GM23338 (cell line): ENCODE data around the gene ACOX3. TPM values are rescaled to one million over a fixed set of nuclear protein-coding genes. Genes with fewer than 3 reads are reported as not detected.

Experiments
- ATAC-seq: fragments of 200-7000 bp; cut with Tn5 transposase; 3 replicates; pipeline ENCODE4 v1.9.1; 2020
- DNase-seq: peaks from one replicate; pipeline ENCODE4 v3.0.0-alpha.2; 2015; ENCODE audit warnings: low spot score
- H2AFZ ChIP-seq: fragments of 200-600 bp; sonication (generic); 2 replicates; pipeline ENCODE4 v1.8.0; 2016; ENCODE audit warnings: antibody characterized with exemption, mild to moderate bottlenecking, moderate library complexity
- H3F3A ChIP-seq: fragments of 200-600 bp; sonication (generic); replicated peaks from 2 replicates; pipeline ENCODE4 v1.8.0; 2017; ENCODE audit warnings: antibody characterized with exemption, mixed run types, low read depth
- H3K27ac ChIP-seq: fragments of 200-600 bp; sonication (generic); 2 replicates; pipeline ENCODE4 v1.6.1; 2016; ENCODE audit warnings: low read depth
- H3K27me3 ChIP-seq: fragments of 200-600 bp; sonication (generic); 2 replicates; pipeline ENCODE4 v1.8.0; 2016; ENCODE audit warnings: mild to moderate bottlenecking, mixed run types, moderate library complexity; ENCODE audit not compliant: insufficient read depth
- H3K36me3 ChIP-seq: fragments of 200-600 bp; sonication (generic); 2 replicates; pipeline ENCODE4 v1.8.0; 2016; ENCODE audit warnings: mild to moderate bottlenecking; ENCODE audit not compliant: insufficient read depth
- H3K4me1 ChIP-seq: fragments of 200-600 bp; sonication (generic); 2 replicates; pipeline ENCODE4 v1.8.0; 2016; ENCODE audit warnings: mild to moderate bottlenecking, moderate library complexity; ENCODE audit not compliant: insufficient read depth
- H3K4me2 ChIP-seq: fragments of 200-600 bp; sonication (generic); 2 replicates; pipeline ENCODE4 v1.7.1; 2017; ENCODE audit warnings: mixed run types
- H3K4me3 ChIP-seq: fragments of 200-600 bp; sonication (generic); 2 replicates; pipeline ENCODE4 v1.6.1; 2016; ENCODE audit warnings: mixed run types
- H3K79me2 ChIP-seq: fragments of 200-600 bp; sonication (generic); replicated peaks from 2 replicates; pipeline ENCODE4 v1.8.0; 2017; ENCODE audit warnings: mild to moderate bottlenecking; ENCODE audit not compliant: insufficient read depth
- H3K9me2 ChIP-seq: fragments of 200-600 bp; sonication (generic); 2 replicates; pipeline ENCODE4 v1.8.0; 2017; ENCODE audit not compliant: insufficient read depth
- H4K20me1 ChIP-seq: fragments of 200-600 bp; sonication (generic); replicated peaks from 2 replicates; pipeline ENCODE4 v1.8.0; 2017; ENCODE audit warnings: mild to moderate bottlenecking; ENCODE audit not compliant: insufficient read depth
- H3K27ac Mint-ChIP-seq: 2 replicates; pipeline ENCODE4 v1.8.0; 2020; ENCODE audit warnings: inconsistent platforms, mild to moderate bottlenecking, moderate library complexity, mixed read lengths
- H3K27me3 Mint-ChIP-seq: 3 replicates; pipeline ENCODE4 v1.8.0; 2022; ENCODE audit warnings: low read depth, mild to moderate bottlenecking, moderate library complexity, mixed read lengths, inconsistent platforms; ENCODE audit not compliant: insufficient read depth, poor library complexity
- H3K36me3 Mint-ChIP-seq: 3 replicates; pipeline ENCODE4 v1.8.0; 2021; ENCODE audit warnings: low read depth, mild to moderate bottlenecking, inconsistent platforms, moderate library complexity, mixed read lengths
- H3K4me1 Mint-ChIP-seq: 3 replicates; pipeline ENCODE4 v1.8.0; 2020; ENCODE audit warnings: mild to moderate bottlenecking, inconsistent platforms, mixed read lengths
- H3K4me3 Mint-ChIP-seq: 3 replicates; pipeline ENCODE4 v1.8.0; 2021; ENCODE audit warnings: moderate library complexity, mild to moderate bottlenecking, inconsistent platforms, mixed read lengths
- H3K9me3 Mint-ChIP-seq: 3 replicates; pipeline ENCODE4 v1.8.0; 2020; ENCODE audit warnings: moderate library complexity, mild to moderate bottlenecking, inconsistent platforms, mixed read lengths
- CREB1 ChIP-seq: fragments of 250-450 bp; sonication (Bioruptor Pico); IDR thresholded peaks from 2 replicates; pipeline ENCODE4 v1.5.0; 2020; ENCODE audit warnings: low read depth, mild to moderate bottlenecking, moderate library complexity
- EZH2 ChIP-seq: fragments of 200-600 bp; sonication (generic); IDR thresholded peaks from one replicate; pipeline ENCODE4 v1.8.0; 2017; ENCODE audit warnings: antibody characterized with exemption, mild to moderate bottlenecking, low read depth; ENCODE audit not compliant: unreplicated experiment
- EZH2phosphoT487 ChIP-seq: fragments of 200-600 bp; sonication (generic); IDR thresholded peaks from one replicate; pipeline ENCODE4 v1.8.1; 2018; ENCODE audit warnings: antibody characterized with exemption; ENCODE audit not compliant: unreplicated experiment
- JUNB ChIP-seq: IDR thresholded peaks from one replicate; pipeline ENCODE4 v1.6.1; 2016; ENCODE audit warnings: antibody characterized with exemption; ENCODE audit not compliant: unreplicated experiment
- NANOG ChIP-seq: IDR thresholded peaks from 2 replicates; pipeline ENCODE4 v1.6.1; 2016; ENCODE audit warnings: antibody characterized with exemption, borderline replicate concordance
- POLR2AphosphoS5 ChIP-seq: IDR thresholded peaks from 2 replicates; pipeline ENCODE4 v1.6.1; 2016; ENCODE audit warnings: antibody characterized with exemption, low read depth
- STAT1 ChIP-seq: IDR thresholded peaks from one replicate; pipeline ENCODE4 v1.6.1; 2016; ENCODE audit warnings: antibody characterized with exemption; ENCODE audit not compliant: unreplicated experiment
- ZNF114 ChIP-seq: fragments of 250-450 bp; sonication (Bioruptor Pico); IDR thresholded peaks from 2 replicates; pipeline ENCODE4 v1.5.0; 2020; ENCODE audit warnings: mild to moderate bottlenecking, moderate library complexity
- ZNF331 ChIP-seq: fragments of 250-450 bp; sonication (Bioruptor Pico); IDR thresholded peaks from 2 replicates; pipeline ENCODE4 v1.5.0; 2020; ENCODE audit warnings: low read depth, mild to moderate bottlenecking, moderate library complexity
- polyA plus RNA-seq: library from polyadenylated mRNA; unstranded; fragments of >200 nt; fragmentation: Nextera tagmentation; extraction: Ambion mirVana; gene quantifications from 2 replicates; pipeline ENCODE4 v1.2.1, GENCODE V29; 2016
- total RNA-seq: library from RNA; depleted of rRNA; stranded (reverse); fragments of >200 nt; shearing (Covaris generic); gene quantifications from 2 replicates; pipeline ENCODE4 v1.2.3, GENCODE V29; 2014
- TF ChIP-seq, protein P1 (sequence below): IDR thresholded peaks from 2 replicates; pipeline ENCODE4 v1.6.1; 2016; ENCODE audit warnings: antibody characterized with exemption
- TF ChIP-seq, protein P2 (sequence below): fragments of 250-450 bp; sonication (Bioruptor Pico); IDR thresholded peaks from 2 replicates; pipeline ENCODE4 v1.5.0; 2020; ENCODE audit warnings: mild to moderate bottlenecking, moderate library complexity
- TF ChIP-seq, protein P3 (sequence below), 2 experiments: fragments of 200-600 bp in 1 of 2; sonication (generic) in 1 of 2; conservative IDR thresholded peaks; 2 replicates each; pipeline versions ENCODE4 v1.5.1 to v1.6.1; 2016 to 2017; ENCODE audit warnings: antibody characterized with exemption in 2 of 2, low read depth in 2 of 2, mild to moderate bottlenecking in 2 of 2, moderate library complexity in 1 of 2
- TF ChIP-seq, protein P4 (sequence below): IDR thresholded peaks from one replicate; pipeline ENCODE4 v1.6.1; 2018; ENCODE audit warnings: antibody characterized with exemption; ENCODE audit not compliant: unreplicated experiment

The ACOX3 gene
- total and polyA plus RNA-seq, 2 experiments from 2014 or later = 6.4 to 17.2 TPM

DNA sequence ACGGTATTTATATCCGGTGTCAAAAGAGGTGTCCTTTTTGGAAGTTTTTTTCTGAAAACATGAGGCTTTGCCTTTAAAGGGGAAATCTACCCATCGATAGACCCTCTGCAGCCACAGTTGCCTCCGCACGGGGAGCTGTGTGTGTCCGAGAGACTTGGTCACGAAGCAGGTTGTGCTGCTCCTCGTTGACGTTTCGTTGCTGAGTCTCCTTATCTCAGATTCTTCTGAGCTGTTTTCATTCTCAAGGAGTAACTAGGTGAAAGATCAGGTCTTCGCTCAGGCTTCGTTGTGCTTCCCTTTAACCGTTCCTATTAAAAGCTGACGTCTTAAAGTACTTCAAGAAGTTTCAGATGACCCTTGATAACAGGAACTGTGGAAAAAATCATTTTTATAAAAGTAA, 23.9 kb upstream of the ACOX3 start:
- peaks cover 12% of the 10 kb centered on the region for H3K27me3 Mint-ChIP-seq
- Histone ChIP-seq H3K79me2 (no peaks in the 10 kb centered on the region), H2AFZ (no peak overlapping the region), H4K20me1 (peaks cover 9% of the 10 kb centered on the region), H3K27me3 (no peaks in the 10 kb centered on the region), H3K36me3 (no peaks in the 10 kb centered on the region; the same call in 1 of the 2 replicates), H3K27ac (no peak overlapping the region), H3F3A (no peaks in the 10 kb centered on the region; the same call in 1 of the 2 replicates), H3K9me2 (no peaks in the 10 kb centered on the region), H3K4me3 (no peak overlapping the region), H3K4me1 (no peaks in the 10 kb centered on the region), H3K4me2 (no peak overlapping the region)
- peaks cover 13% of the 10 kb centered on the region for H3K4me1 Mint-ChIP-seq
- peaks cover 37% of the 10 kb centered on the region for H3K36me3 Mint-ChIP-seq
- H3K4me3 Mint-ChIP-seq = no peak overlapping the region
- no peak overlapping the region for H3K27ac Mint-ChIP-seq
- no peak for TF ChIP-seq CREB1 (CRISPR knock-in tag)
- TF ChIP-seq, protein P1, sequence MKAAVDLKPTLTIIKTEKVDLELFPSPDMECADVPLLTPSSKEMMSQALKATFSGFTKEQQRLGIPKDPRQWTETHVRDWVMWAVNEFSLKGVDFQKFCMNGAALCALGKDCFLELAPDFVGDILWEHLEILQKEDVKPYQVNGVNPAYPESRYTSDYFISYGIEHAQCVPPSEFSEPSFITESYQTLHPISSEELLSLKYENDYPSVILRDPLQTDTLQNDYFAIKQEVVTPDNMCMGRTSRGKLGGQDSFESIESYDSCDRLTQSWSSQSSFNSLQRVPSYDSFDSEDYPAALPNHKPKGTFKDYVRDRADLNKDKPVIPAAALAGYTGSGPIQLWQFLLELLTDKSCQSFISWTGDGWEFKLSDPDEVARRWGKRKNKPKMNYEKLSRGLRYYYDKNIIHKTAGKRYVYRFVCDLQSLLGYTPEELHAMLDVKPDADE = no peak
- TF ChIP-seq, protein P2, sequence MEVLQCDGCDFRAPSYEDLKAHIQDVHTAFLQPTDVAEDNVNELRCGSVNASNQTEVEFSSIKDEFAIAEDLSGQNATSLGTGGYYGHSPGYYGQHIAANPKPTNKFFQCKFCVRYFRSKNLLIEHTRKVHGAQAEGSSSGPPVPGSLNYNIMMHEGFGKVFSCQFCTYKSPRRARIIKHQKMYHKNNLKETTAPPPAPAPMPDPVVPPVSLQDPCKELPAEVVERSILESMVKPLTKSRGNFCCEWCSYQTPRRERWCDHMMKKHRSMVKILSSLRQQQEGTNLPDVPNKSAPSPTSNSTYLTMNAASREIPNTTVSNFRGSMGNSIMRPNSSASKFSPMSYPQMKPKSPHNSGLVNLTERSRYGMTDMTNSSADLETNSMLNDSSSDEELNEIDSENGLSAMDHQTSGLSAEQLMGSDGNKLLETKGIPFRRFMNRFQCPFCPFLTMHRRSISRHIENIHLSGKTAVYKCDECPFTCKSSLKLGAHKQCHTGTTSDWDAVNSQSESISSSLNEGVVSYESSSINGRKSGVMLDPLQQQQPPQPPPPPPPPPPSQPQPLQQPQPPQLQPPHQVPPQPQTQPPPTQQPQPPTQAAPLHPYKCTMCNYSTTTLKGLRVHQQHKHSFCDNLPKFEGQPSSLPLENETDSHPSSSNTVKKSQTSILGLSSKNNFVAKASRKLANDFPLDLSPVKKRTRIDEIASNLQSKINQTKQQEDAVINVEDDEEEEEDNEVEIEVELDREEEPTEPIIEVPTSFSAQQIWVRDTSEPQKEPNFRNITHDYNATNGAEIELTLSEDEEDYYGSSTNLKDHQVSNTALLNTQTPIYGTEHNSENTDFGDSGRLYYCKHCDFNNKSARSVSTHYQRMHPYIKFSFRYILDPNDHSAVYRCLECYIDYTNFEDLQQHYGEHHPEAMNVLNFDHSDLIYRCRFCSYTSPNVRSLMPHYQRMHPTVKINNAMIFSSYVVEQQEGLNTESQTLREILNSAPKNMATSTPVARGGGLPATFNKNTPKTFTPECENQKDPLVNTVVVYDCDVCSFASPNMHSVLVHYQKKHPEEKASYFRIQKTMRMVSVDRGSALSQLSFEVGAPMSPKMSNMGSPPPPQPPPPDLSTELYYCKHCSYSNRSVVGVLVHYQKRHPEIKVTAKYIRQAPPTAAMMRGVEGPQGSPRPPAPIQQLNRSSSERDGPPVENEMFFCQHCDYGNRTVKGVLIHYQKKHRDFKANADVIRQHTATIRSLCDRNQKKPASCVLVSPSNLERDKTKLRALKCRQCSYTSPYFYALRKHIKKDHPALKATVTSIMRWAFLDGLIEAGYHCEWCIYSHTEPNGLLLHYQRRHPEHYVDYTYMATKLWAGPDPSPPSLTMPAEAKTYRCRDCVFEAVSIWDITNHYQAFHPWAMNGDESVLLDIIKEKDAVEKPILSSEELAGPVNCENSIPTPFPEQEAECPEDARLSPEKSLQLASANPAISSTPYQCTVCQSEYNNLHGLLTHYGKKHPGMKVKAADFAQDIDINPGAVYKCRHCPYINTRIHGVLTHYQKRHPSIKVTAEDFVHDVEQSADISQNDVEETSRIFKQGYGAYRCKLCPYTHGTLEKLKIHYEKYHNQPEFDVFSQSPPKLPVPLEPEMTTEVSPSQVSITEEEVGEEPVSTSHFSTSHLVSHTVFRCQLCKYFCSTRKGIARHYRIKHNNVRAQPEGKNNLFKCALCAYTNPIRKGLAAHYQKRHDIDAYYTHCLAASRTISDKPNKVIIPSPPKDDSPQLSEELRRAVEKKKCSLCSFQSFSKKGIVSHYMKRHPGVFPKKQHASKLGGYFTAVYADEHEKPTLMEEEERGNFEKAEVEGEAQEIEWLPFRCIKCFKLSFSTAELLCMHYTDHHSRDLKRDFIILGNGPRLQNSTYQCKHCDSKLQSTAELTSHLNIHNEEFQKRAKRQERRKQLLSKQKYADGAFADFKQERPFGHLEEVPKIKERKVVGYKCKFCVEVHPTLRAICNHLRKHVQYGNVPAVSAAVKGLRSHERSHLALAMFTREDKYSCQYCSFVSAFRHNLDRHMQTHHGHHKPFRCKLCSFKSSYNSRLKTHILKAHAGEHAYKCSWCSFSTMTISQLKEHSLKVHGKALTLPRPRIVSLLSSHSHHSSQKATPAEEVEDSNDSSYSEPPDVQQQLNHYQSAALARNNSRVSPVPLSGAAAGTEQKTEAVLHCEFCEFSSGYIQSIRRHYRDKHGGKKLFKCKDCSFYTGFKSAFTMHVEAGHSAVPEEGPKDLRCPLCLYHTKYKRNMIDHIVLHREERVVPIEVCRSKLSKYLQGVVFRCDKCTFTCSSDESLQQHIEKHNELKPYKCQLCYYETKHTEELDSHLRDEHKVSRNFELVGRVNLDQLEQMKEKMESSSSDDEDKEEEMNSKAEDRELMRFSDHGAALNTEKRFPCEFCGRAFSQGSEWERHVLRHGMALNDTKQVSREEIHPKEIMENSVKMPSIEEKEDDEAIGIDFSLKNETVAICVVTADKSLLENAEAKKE = no peak
- no peak for TF ChIP-seq NANOG
- TF ChIP-seq JUNB = no peak
- TF ChIP-seq STAT1 = no peak
- no peak for TF ChIP-seq ZNF331 (CRISPR knock-in tag)
- no peak for TF ChIP-seq POLR2AphosphoS5
- TF ChIP-seq, protein P3, sequence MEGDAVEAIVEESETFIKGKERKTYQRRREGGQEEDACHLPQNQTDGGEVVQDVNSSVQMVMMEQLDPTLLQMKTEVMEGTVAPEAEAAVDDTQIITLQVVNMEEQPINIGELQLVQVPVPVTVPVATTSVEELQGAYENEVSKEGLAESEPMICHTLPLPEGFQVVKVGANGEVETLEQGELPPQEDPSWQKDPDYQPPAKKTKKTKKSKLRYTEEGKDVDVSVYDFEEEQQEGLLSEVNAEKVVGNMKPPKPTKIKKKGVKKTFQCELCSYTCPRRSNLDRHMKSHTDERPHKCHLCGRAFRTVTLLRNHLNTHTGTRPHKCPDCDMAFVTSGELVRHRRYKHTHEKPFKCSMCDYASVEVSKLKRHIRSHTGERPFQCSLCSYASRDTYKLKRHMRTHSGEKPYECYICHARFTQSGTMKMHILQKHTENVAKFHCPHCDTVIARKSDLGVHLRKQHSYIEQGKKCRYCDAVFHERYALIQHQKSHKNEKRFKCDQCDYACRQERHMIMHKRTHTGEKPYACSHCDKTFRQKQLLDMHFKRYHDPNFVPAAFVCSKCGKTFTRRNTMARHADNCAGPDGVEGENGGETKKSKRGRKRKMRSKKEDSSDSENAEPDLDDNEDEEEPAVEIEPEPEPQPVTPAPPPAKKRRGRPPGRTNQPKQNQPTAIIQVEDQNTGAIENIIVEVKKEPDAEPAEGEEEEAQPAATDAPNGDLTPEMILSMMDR (conservative IDR thresholded peaks at IDR 0.05; ENCODE audit: low read depth in 2 of 2) = no peak
- no peak for TF ChIP-seq ZNF114 (CRISPR knock-in tag)
- TF ChIP-seq, protein P4, sequence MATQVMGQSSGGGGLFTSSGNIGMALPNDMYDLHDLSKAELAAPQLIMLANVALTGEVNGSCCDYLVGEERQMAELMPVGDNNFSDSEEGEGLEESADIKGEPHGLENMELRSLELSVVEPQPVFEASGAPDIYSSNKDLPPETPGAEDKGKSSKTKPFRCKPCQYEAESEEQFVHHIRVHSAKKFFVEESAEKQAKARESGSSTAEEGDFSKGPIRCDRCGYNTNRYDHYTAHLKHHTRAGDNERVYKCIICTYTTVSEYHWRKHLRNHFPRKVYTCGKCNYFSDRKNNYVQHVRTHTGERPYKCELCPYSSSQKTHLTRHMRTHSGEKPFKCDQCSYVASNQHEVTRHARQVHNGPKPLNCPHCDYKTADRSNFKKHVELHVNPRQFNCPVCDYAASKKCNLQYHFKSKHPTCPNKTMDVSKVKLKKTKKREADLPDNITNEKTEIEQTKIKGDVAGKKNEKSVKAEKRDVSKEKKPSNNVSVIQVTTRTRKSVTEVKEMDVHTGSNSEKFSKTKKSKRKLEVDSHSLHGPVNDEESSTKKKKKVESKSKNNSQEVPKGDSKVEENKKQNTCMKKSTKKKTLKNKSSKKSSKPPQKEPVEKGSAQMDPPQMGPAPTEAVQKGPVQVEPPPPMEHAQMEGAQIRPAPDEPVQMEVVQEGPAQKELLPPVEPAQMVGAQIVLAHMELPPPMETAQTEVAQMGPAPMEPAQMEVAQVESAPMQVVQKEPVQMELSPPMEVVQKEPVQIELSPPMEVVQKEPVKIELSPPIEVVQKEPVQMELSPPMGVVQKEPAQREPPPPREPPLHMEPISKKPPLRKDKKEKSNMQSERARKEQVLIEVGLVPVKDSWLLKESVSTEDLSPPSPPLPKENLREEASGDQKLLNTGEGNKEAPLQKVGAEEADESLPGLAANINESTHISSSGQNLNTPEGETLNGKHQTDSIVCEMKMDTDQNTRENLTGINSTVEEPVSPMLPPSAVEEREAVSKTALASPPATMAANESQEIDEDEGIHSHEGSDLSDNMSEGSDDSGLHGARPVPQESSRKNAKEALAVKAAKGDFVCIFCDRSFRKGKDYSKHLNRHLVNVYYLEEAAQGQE = no peak
- no peak for TF ChIP-seq EZH2
- no peak for TF ChIP-seq EZH2phosphoT487
- ATAC-seq (no peak), DNase-seq (no peak)
- H3K9me3 Mint-ChIP-seq = no peaks in the 10 kb centered on the region
